Adrenal gland (tissue), 5 donors: ENCODE measurements around the gene KCNG3.

ENCODE experiments used
- CTCF ChIP-seq, 6 experiments: fragments of 450-650 bp in 4 of 6; fragments of 200-600 bp in 2 of 6; sonication (generic) in 1 of 6; IDR thresholded peaks; 1 replicate in 5 of 6; 2 replicates in 1 of 6; pipeline versions ENCODE4 v1.5.1 to v1.8.0; 2016 to 2021; ENCODE audit warnings: antibody characterized with exemption in 6 of 6, mild to moderate bottlenecking in 2 of 6, moderate library complexity in 1 of 6
- POLR2A ChIP-seq, 2 donors: fragments of 450-650 bp; IDR thresholded peaks; one replicate each; pipeline ENCODE4 v1.6.1; 2017; ENCODE audit warnings: antibody characterized with exemption in 2 of 2, mild to moderate bottlenecking in 2 of 2, moderate library complexity in 1 of 2
- donor health status: DM: no; HTN: no; CAD: no.

- TF ChIP-seq CTCF (IDR thresholded peaks at IDR 0.05): no peak
- TF ChIP-seq POLR2A (IDR thresholded peaks at IDR 0.05): no peak
Observed at GRCh38 chr2:42421157-42421485, 72.7 kb downstream of the KCNG3 start.
